Left ventricle myocardium superior (tissue), 1 donor: ENCODE measurements around the gene TRIM31. TPM values are rescaled to one million over a fixed set of nuclear protein-coding genes. Genes with fewer than 3 reads are reported as not detected.

Experiments
- ATAC-seq: fragments of 200-7000 bp; cut with Tn5 transposase; one replicate; pipeline ENCODE4 v1.9.1; 2020; ENCODE audit warnings: mild to moderate bottlenecking, moderate library complexity
- DNase-seq: peaks from one replicate; pipeline ENCODE4 v3.0.0-alpha.2; 2020
- intact Hi-C: fragments of 100-400 bp; cut with micrococcal nuclease; formaldehyde crosslinking; loops from one replicate; pipeline ENCODE4 v1.11.0; 2022
- total RNA-seq: library from RNA; stranded (reverse); fragmentation: NEBNext Ultra II Directional; extraction: Animal tissue kit (Norgen Biotek cat#: 25700); gene quantifications from one replicate; pipeline ENCODE4 v1.2.1, GENCODE V29; 2021
- donor health status: DM: no; HTN: yes; CAD: no; lungs with severe emphysema.

TRIM31 gene
- total RNA-seq, 1 donor from 2014 or later, result not detected

DNA sequence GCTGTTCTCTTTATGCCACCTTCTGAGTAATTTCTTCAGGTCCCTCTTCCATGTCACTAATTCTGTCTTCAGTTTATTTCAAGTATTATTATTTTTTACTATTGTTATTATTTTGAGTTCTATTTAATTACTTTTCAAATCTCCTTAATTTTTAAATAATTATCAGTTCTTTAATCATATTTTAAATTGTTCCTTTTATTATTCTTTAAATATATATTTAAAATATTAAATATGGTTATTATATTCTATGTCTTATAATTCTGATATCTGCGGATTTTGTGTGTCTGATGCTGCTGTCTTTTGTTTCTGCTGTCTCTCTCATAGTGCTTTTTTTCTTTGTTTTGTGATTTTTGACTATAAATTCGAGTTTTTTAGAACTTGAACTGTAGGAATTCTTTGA is 49.6 kb downstream of the TRIM31 start:
- intact Hi-C loops, result no loop called here

GRCh38 chr6:30062471-30063178 is 50.3 kb downstream of the TRIM31 start:
- intact Hi-C loops, result no loop called here
- DNase-seq (no peak), ATAC-seq (no peak)

More for the DNA sequence above, 49.6 kb downstream of the TRIM31 start:
- DNase-seq (no peak), ATAC-seq (no peak)

GRCh38 chr6:30061858-30062458 is 50.9 kb downstream of the TRIM31 start:
- ATAC-seq, result peak; percentile 18
- intact Hi-C loops, result no loop called here
- DNase-seq, result no peak

GRCh38 chr6:30061092-30061857 is 51.6 kb downstream of the TRIM31 start, which contains the start of gene POLR1H:
Gene POLR1H, plus strand, starts transcription at chr6:30061265. Its CDS starts 260 bp downstream, at chr6:30061525.
- intact Hi-C loops, result no loop called here
- ATAC-seq (peak; percentile 99), DNase-seq (peak; percentile 93)

DNA sequence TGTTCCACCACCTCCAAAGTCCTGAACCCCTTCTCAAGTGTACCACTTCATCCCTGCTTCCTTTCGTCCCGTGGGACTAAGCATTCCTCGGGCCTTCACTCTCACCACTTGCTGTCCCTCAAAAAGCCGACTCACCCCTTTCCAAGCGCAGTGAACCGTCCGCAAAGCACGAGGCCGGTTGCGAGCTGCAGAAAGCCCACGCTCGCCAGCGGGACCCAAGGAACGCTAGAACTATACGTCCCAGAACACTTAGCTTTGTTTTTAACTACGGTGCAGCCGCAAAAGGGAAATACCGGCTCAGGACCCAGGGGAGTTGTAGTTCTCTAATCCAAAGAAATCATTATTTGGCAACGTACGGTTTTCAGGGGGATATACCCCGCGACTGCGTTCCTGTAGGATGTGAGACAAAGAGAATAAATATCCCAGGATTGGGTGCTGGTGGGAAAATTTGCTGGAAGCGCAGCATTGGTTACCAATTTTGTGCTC is 52.2 kb downstream of the TRIM31 start:
- DNase-seq (peak; percentile 43), ATAC-seq (peak; percentile 24)
- intact Hi-C loops, result no loop called here

GRCh38 chr6:30055513-30055912 is 57.4 kb downstream of the TRIM31 start:
- no peak for DNase-seq
- intact Hi-C loops, result no loop called here
- no peak for ATAC-seq

DNA sequence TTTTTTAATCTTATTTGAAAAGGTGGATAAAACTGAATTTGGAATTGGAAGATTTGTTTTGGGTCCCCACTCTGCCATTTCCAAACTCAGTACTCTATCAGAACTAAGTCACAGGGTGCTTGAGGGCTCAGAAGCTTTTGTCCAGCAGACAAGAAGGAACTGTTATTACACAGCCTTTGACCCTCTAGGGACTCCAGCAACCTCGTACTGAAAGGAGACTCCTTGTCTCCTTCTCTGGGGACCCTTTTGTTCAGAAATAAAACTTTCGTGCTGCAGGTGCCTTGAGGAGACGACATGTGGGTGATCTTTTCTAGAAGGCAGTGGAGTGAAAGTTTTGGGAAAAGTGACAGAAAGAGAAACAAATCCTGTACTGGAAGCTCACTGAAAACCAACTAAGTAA is 59.2 kb downstream of the TRIM31 start:
- ATAC-seq (no peak), DNase-seq (no peak)
- intact Hi-C loops, result no loop called here

Other genes with a start within 250 kb of the TRIM31 start
- 256 TPM for gene HLA-A, start 170.6 kb downstream of the TRIM31 start, total RNA-seq
- 16.1 TPM for gene POLR1H, start 51.8 kb downstream of the TRIM31 start, total RNA-seq
- 44.1 TPM for gene PPP1R11, start 45.9 kb downstream of the TRIM31 start, total RNA-seq
- gene RNF39, start 37.3 kb downstream of the TRIM31 start, total RNA-seq, result not detected
- not detected for gene TRIM40, start 23.1 kb upstream of the TRIM31 start, total RNA-seq
- gene TRIM10, start 48.1 kb upstream of the TRIM31 start, total RNA-seq, result not detected
- not detected for gene TRIM15, start 50.5 kb upstream of the TRIM31 start, total RNA-seq
- gene TRIM26, start 100.3 kb upstream of the TRIM31 start, total RNA-seq, result 21.9 TPM
- gene TRIM39, start 213.8 kb upstream of the TRIM31 start, total RNA-seq, result 9.0 TPM
- gene RPP21, start 232.1 kb upstream of the TRIM31 start, total RNA-seq, result 25.5 TPM